ENCODE results near the gene IL10.

DNA sequence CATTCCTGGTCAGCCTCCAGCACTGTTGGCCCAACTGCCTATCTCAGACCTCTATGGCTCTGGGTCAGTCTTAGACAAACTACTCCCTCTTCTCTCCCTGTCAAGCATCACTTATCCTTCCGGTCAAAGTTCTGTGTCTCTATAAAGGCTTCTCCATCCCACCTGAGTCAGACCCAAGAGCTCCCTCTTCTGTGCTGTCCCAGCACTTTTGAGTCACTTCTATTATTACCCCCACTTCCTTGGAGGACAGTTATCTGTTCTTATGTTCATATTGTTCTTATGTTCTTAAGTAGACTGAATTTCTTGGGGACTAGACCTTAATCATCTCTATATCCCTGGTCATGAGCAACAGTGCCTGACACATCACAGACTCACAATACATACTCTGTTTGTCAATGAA is 29.2 kb upstream of the IL10 start:
- TF ChIP-seq CTCF (conservative IDR thresholded peaks at IDR 0.05; ENCODE audit: low read length) = peak; percentile 30; the same call in 1 of the 2 replicates
- no peak for TF ChIP-seq EZH2phosphoT487 (IDR thresholded peaks at IDR 0.05; ENCODE audit: borderline replicate concordance, low read depth, low read length)
